GM19452 (cell line): ENCODE measurements around the gene TIMM13.
"Not testable (repeated sequence)": the region's sequence is repeated elsewhere in the genome, so short reads cannot be mapped to it uniquely, and the experiment has no call there.

ENCODE experiments used
- ATAC-seq: cut with Tn5 transposase; IDR thresholded peaks from one replicate; pipeline ENCODE4 v1.9.1; 2021; ENCODE audit not compliant: unreplicated experiment

Gene TIMM13

GRCh38 chr19:2416321-2417097, 10.9 kb downstream of the TIMM13 start:
- ATAC-seq = no peak

GRCh38 chr19:2415973-2416319, 11.4 kb downstream of the TIMM13 start:
- ATAC-seq = no peak

GRCh38 chr19:2415281-2415972, 12.0 kb downstream of the TIMM13 start:
- ATAC-seq = no peak

GRCh38 chr19:2413629-2414028, 13.8 kb downstream of the TIMM13 start:
- no peak for ATAC-seq

GRCh38 chr19:2413159-2413558, 14.2 kb downstream of the TIMM13 start:
- no peak for ATAC-seq

GRCh38 chr19:2412449-2412848, 14.9 kb downstream of the TIMM13 start:
- no peak for ATAC-seq

- no peak for ATAC-seq
These were observed 15.7 kb downstream of the TIMM13 start for GRCh38 chr19:2411709-2412108.

- ATAC-seq = no peak
These were observed 17.4 kb downstream of the TIMM13 start for GRCh38 chr19:2410023-2410422.

- no peak for ATAC-seq
These were observed 18.0 kb downstream of the TIMM13 start for GRCh38 chr19:2409352-2409912.

- ATAC-seq = no peak
These were observed 19.1 kb downstream of the TIMM13 start for GRCh38 chr19:2408247-2408646.

GRCh38 chr19:2399582-2399981, 27.8 kb downstream of the TIMM13 start:
- no peak for ATAC-seq

GRCh38 chr19:2398735-2399305, 28.6 kb downstream of the TIMM13 start:
- ATAC-seq = no peak

- ATAC-seq = not testable (repeated sequence)
These were observed 30.2 kb downstream of the TIMM13 start for GRCh38 chr19:2397173-2397572.

- not testable (repeated sequence) for ATAC-seq
These were observed 32.0 kb downstream of the TIMM13 start for GRCh38 chr19:2395293-2395829.

GRCh38 chr19:2394442-2395292, 32.7 kb downstream of the TIMM13 start:
- no peak for ATAC-seq

GRCh38 chr19:2394054-2394441, 33.3 kb downstream of the TIMM13 start:
- ATAC-seq = no peak

- not testable (repeated sequence) for ATAC-seq
These were observed 34.5 kb downstream of the TIMM13 start for GRCh38 chr19:2392899-2393298.

- no peak for ATAC-seq
These were observed 35.0 kb downstream of the TIMM13 start for GRCh38 chr19:2392366-2392765.

GRCh38 chr19:2391118-2391725, 36.2 kb downstream of the TIMM13 start:
- no peak for ATAC-seq

GRCh38 chr19:2389594-2389993, 37.8 kb downstream of the TIMM13 start:
- no peak for ATAC-seq
